OCI-LY7 (cell line): ENCODE data around the gene SLC25A44. TPM values are rescaled to one million over a fixed set of nuclear protein-coding genes. Genes with fewer than 3 reads are reported as not detected.
A peak's percentile ranks its signal among the peaks of the same experiment; 100 is the strongest.

Source experiments
- BruUV-seq: library from RNA; stranded (reverse); fragments of 400-500 nt; replicated peaks from 2 replicates; lab custom pipeline; 2021; lab: Mats Ljungman, UMichigan
- CTCF ChIA-PET: fragments of 300-600 bp; sonication (Branson Sonifier 250); formaldehyde crosslinking; loops from one replicate; lab custom pipeline; 2022; ENCODE audit warnings: antibody characterized with exemption; ENCODE audit not compliant: unreplicated experiment; lab: Charles Lee
- POLR2A ChIA-PET: fragments of 300-600 bp; sonication (Branson Sonifier 250); formaldehyde crosslinking; loops from one replicate; lab custom pipeline; 2022; ENCODE audit warnings: antibody characterized with exemption; lab: Charles Lee
- DNase-seq: peaks from one replicate; pipeline ENCODE4 v3.0.0-alpha.2; 2015; ENCODE audit warnings: low spot score
- H2AFZ ChIP-seq: fragments of 200-600 bp; sonication (generic), shearing (Covaris generic); 2 replicates; pipeline ENCODE4 v1.6.1; 2014; ENCODE audit warnings: mild to moderate bottlenecking, antibody characterized with exemption, low read length, moderate library complexity
- H3K27ac ChIP-seq: fragments of 200-600 bp; sonication (generic); 2 replicates; pipeline ENCODE4 v1.5.1; 2014; ENCODE audit warnings: mixed run types, low read depth, mild to moderate bottlenecking, moderate library complexity, low read length, inconsistent platforms; ENCODE audit not compliant: poor library complexity, severe bottlenecking
- H3K36me3 ChIP-seq: fragments of 200-600 bp; sonication (generic); 2 replicates; pipeline ENCODE4 v1.6.1; 2014; ENCODE audit warnings: mild to moderate bottlenecking, antibody characterized with exemption, low read length, moderate library complexity, mixed read lengths; ENCODE audit not compliant: insufficient read depth
- H3K4me1 ChIP-seq: fragments of 200-600 bp; sonication (generic); 2 replicates; pipeline ENCODE4 v1.5.1; 2014; ENCODE audit warnings: mild to moderate bottlenecking, low read length; ENCODE audit not compliant: insufficient read depth, poor library complexity, severe bottlenecking
- H3K4me2 ChIP-seq: fragments of 200-600 bp; sonication (generic); 2 replicates; pipeline ENCODE4 v1.6.1; 2014; ENCODE audit warnings: mild to moderate bottlenecking, low read length
- H3K4me3 ChIP-seq: fragments of 200-600 bp; sonication (generic); 2 replicates; pipeline ENCODE4 v1.5.1; 2014; ENCODE audit warnings: mild to moderate bottlenecking, low read depth, low read length; ENCODE audit not compliant: poor library complexity, severe bottlenecking
- H3K79me2 ChIP-seq: fragments of 200-600 bp; sonication (generic); 2 replicates; pipeline ENCODE4 v1.6.1; 2016; ENCODE audit warnings: low read depth, mild to moderate bottlenecking, low read length, moderate library complexity, mixed read lengths; ENCODE audit not compliant: insufficient read depth
- H3K9me2 ChIP-seq: fragments of 200-600 bp; sonication (generic); 2 replicates; pipeline ENCODE4 v1.6.1; 2016; ENCODE audit warnings: mild to moderate bottlenecking, low read length, mixed read lengths; ENCODE audit not compliant: insufficient read depth
- H3K9me3 ChIP-seq: fragments of 200-600 bp; sonication (generic); 2 replicates; pipeline ENCODE4 v1.6.1; 2014; ENCODE audit warnings: mild to moderate bottlenecking, mixed run types, low read length, mixed read lengths
- H4K20me1 ChIP-seq: fragments of 200-600 bp; sonication (generic); 2 replicates; pipeline ENCODE4 v1.6.1; 2014; ENCODE audit warnings: mild to moderate bottlenecking, antibody characterized with exemption, low read length, moderate library complexity, mixed read lengths; ENCODE audit not compliant: insufficient read depth
- CTCF ChIP-seq: fragments of 200-600 bp; sonication (generic); conservative IDR thresholded peaks from 2 replicates; pipeline ENCODE4 v1.5.1; 2014; ENCODE audit warnings: mild to moderate bottlenecking, antibody characterized with exemption, low read length, moderate library complexity, mixed read lengths
- EZH2phosphoT487 ChIP-seq: fragments of 200-600 bp; sonication (generic); IDR thresholded peaks from 2 replicates; pipeline ENCODE4 v1.6.1; 2018; ENCODE audit warnings: low read depth, borderline replicate concordance, mild to moderate bottlenecking, mixed run types, antibody characterized with exemption, low read length, moderate library complexity, mixed read lengths
- intact Hi-C: fragments of 100-400 bp; cut with micrococcal nuclease; formaldehyde crosslinking; loops from one replicate; pipeline ENCODE4 v1.10.0; 2022; ENCODE audit not compliant: unreplicated experiment
- total RNA-seq, 2 experiments: library from RNA; depleted of rRNA in 1 of 2; stranded (reverse); fragments of >200 nt in 1 of 2; shearing (Covaris generic) in 1 of 2; gene quantifications; 2 replicates each; pipeline ENCODE4 v1.2.3, GENCODE V29; 2014 to 2022

Gene SLC25A44
- total RNA-seq, 2 experiments from 2014 or later: 11.0 to 22.5 TPM

- no peak for DNase-seq
- H3K36me3 ChIP-seq: peaks cover 88% of the 10 kb centered on the region
- no peaks in the 10 kb centered on the region for H4K20me1 ChIP-seq
- H3K9me3 ChIP-seq: no peaks in the 10 kb centered on the region
- no peak overlapping the region for H3K4me2 ChIP-seq
- no peak overlapping the region for H3K4me3 ChIP-seq
- BruUV-seq: no TSS peak
- CTCF ChIA-PET: no interaction called here
- no peak overlapping the region for H2AFZ ChIP-seq
- H3K27ac ChIP-seq: no peak overlapping the region
- H3K4me1 ChIP-seq: no peaks in the 10 kb centered on the region
- no peaks in the 10 kb centered on the region for H3K9me2 ChIP-seq
- TF ChIP-seq CTCF (no peak), EZH2phosphoT487 (no peak)
- POLR2A ChIA-PET: no interaction called here
- intact Hi-C loops: no loop called here
- no peaks in the 10 kb centered on the region for H3K79me2 ChIP-seq
Measured at GRCh38 chr1:156257711-156258110, 63.8 kb downstream of the SLC25A44 start.

- Histone ChIP-seq H3K79me2 (no peaks in the 10 kb centered on the region), H2AFZ (no peak overlapping the region), H3K9me3 (no peaks in the 10 kb centered on the region), H3K36me3 (peaks cover 88% of the 10 kb centered on the region), H3K9me2 (no peaks in the 10 kb centered on the region), H3K4me3 (no peak overlapping the region), H3K4me2 (no peak overlapping the region), H4K20me1 (no peaks in the 10 kb centered on the region), H3K4me1 (no peaks in the 10 kb centered on the region), H3K27ac (no peak overlapping the region)
- TF ChIP-seq EZH2phosphoT487: no peak
- no peak for TF ChIP-seq CTCF
- CTCF ChIA-PET: no interaction called here
- no TSS peak for BruUV-seq
- no peak for DNase-seq
- POLR2A ChIA-PET: no interaction called here
- intact Hi-C loops: no loop called here
Measured at GRCh38 chr1:156258859-156259258, 65.0 kb downstream of the SLC25A44 start.

GRCh38 chr1:156259805-156260204 is 65.9 kb downstream of the SLC25A44 start:
- intact Hi-C loops: no loop called here
- Histone ChIP-seq H3K36me3 (peaks cover 87% of the 10 kb centered on the region), H2AFZ (no peak overlapping the region), H3K9me2 (no peaks in the 10 kb centered on the region), H3K4me2 (no peak overlapping the region), H3K9me3 (no peaks in the 10 kb centered on the region), H4K20me1 (no peaks in the 10 kb centered on the region), H3K79me2 (no peaks in the 10 kb centered on the region), H3K4me3 (no peak overlapping the region), H3K27ac (no peak overlapping the region), H3K4me1 (no peaks in the 10 kb centered on the region)
- no peak for DNase-seq
- no TSS peak for BruUV-seq
- TF ChIP-seq EZH2phosphoT487: no peak
- TF ChIP-seq CTCF: 0 out of 2 replicates have a peak, but pooled peaks have one; percentile 21
- ChIA-PET CTCF (no interaction called here), POLR2A (interaction anchor here (0.8 kb wide), 1 partner anchor 36 kb away, joined by 3 read pairs; the partner anchor contains the start of gene GLMP)
